HepG2 (cell line): ENCODE results near the gene UQCRFS1. TPM values are rescaled to one million over a fixed set of nuclear protein-coding genes. Genes with fewer than 3 reads are reported as not detected.

Experiments used
- ATAC-seq: fragments of 200-7000 bp; cut with Tn5 transposase; 3 replicates; pipeline ENCODE4 v1.9.1; 2020; ENCODE audit warnings: mild to moderate bottlenecking, moderate library complexity
- BruUV-seq: library from RNA; stranded (reverse); fragments of 400-500 nt; replicated peaks from 2 replicates; lab custom pipeline; 2021; lab: Mats Ljungman, UMichigan
- CTCF ChIA-PET: fragments of 300-600 bp; formaldehyde crosslinking; extraction: SDS; loops from one replicate; lab custom pipeline; 2021; ENCODE audit warnings: low total read pairs, inconsistent platforms, low intra/inter-chr PET ratio; lab: Yijun Ruan, JAX
- POLR2A ChIA-PET: fragments of 350-600 bp; sonication (Branson Sonifier 250); formaldehyde crosslinking; loops from one replicate; lab custom pipeline; 2020; ENCODE audit warnings: antibody characterized with exemption, inconsistent platforms; lab: Yijun Ruan, JAX
- DNase-seq: peaks from one replicate; pipeline ENCODE4 v3.0.0-alpha.2; 2015; ENCODE audit warnings: low spot score
- FAIRE-seq: peaks from 3 replicates; lab custom pipeline; 2011; peaks lifted over from hg19 to GRCh38; lab: Jason Lieb, UNC
- H2AFZ ChIP-seq: one replicate; pipeline ENCODE4 v1.6.1; 2011; ENCODE audit warnings: low read length, inconsistent platforms
- H3K27ac ChIP-seq: fragments of 300-600 bp; 3 replicates; pipeline ENCODE4 v1.8.0; 2011; ENCODE audit warnings: mixed run types, mild to moderate bottlenecking, mixed read lengths, low read length, inconsistent platforms; ENCODE audit not compliant: insufficient read depth; ENCODE audit errors: extremely low read length
- H3K27me3 ChIP-seq, 2 experiments: fragments of 200-600 bp in 1 of 2; 2 replicates in 1 of 2; 3 replicates in 1 of 2; pipeline versions ENCODE4 v1.6.0 to v1.8.0; 2011; ENCODE audit warnings: low read length in 2 of 2, mild to moderate bottlenecking in 2 of 2, moderate library complexity in 2 of 2, inconsistent platforms in 1 of 2; ENCODE audit not compliant: insufficient read depth in 2 of 2, control insufficient read depth in 1 of 2
- H3K36me3 ChIP-seq, 2 experiments: fragments of 200-600 bp in 1 of 2; replicated peaks in 1 of 2; 2 replicates in 1 of 2; 3 replicates in 1 of 2; pipeline versions ENCODE4 v1.5.1 to v1.8.0; 2011; ENCODE audit warnings: low read length in 2 of 2, inconsistent platforms in 1 of 2; ENCODE audit not compliant: insufficient read depth in 2 of 2, control insufficient read depth in 1 of 2
- H3K4me1 ChIP-seq: 2 replicates; pipeline ENCODE4 v1.5.1; 2012; ENCODE audit warnings: low read length, inconsistent platforms; ENCODE audit not compliant: insufficient read depth
- H3K4me2 ChIP-seq: 2 replicates; pipeline ENCODE4 v1.6.0; 2011; ENCODE audit warnings: low read depth, low read length, inconsistent platforms
- H3K4me3 ChIP-seq, 3 experiments: fragments of 200-600 bp in 1 of 3; sonication (generic), shearing (Covaris generic) in 1 of 3; replicated peaks in 1 of 3; 2 replicates each; pipeline ENCODE4 v1.5.1; 2011 to 2016; ENCODE audit warnings: low read length in 3 of 3, inconsistent platforms in 2 of 3, low read depth in 2 of 3, mild to moderate bottlenecking in 2 of 3, control low read depth in 1 of 3, mixed read lengths in 1 of 3; ENCODE audit not compliant: insufficient read depth in 1 of 3
- H3K79me2 ChIP-seq: one replicate; pipeline ENCODE4 v1.6.1; 2011; ENCODE audit warnings: low read length, inconsistent platforms; ENCODE audit not compliant: insufficient read depth
- H3K9ac ChIP-seq: 2 replicates; pipeline ENCODE4 v1.6.0; 2011; ENCODE audit warnings: mild to moderate bottlenecking, low read depth, low read length, inconsistent platforms; ENCODE audit not compliant: insufficient read depth
- H3K9me3 ChIP-seq: 2 replicates; pipeline ENCODE4 v1.5.1; 2012; ENCODE audit warnings: mild to moderate bottlenecking, low read length
- H4K20me1 ChIP-seq: 2 replicates; pipeline ENCODE4 v1.6.0; 2011; ENCODE audit warnings: inconsistent platforms, mild to moderate bottlenecking, low read length, moderate library complexity; ENCODE audit not compliant: insufficient read depth
- AKAP8 ChIP-seq: sonication (generic); formaldehyde crosslinking; IDR thresholded peaks from 2 replicates; pipeline ENCODE4 v1.5.1; 2020; ENCODE audit warnings: mild to moderate bottlenecking, missing genetic modification reagents
- ATF5 ChIP-seq: sonication (generic); formaldehyde crosslinking; IDR thresholded peaks from 2 replicates; pipeline ENCODE4 v1.4.0; 2020; ENCODE audit warnings: mild to moderate bottlenecking, low read depth, missing genetic modification reagents
- ATF7 ChIP-seq, 2 experiments: fragments of 450-650 bp in 1 of 2; sonication (generic) in 1 of 2; formaldehyde crosslinking in 1 of 2; IDR thresholded peaks; 2 replicates each; pipeline versions ENCODE4 v1.4.0 to v1.6.1; 2016 to 2020; ENCODE audit warnings: antibody characterized with exemption in 1 of 2, mild to moderate bottlenecking in 1 of 2, missing genetic modification reagents in 1 of 2
- CCDC6 ChIP-seq: sonication (generic); formaldehyde crosslinking; IDR thresholded peaks from 2 replicates; pipeline ENCODE4 v1.8.1; 2022; ENCODE audit warnings: mild to moderate bottlenecking, missing genetic modification reagents, moderate library complexity
- CEBPG ChIP-seq: IDR thresholded peaks from 2 replicates; pipeline ENCODE4 v1.6.1; 2016
- FUBP1 ChIP-seq: sonication (generic); formaldehyde crosslinking; IDR thresholded peaks from 2 replicates; pipeline ENCODE4 v1.5.1; 2020; ENCODE audit warnings: missing genetic modification reagents, mild to moderate bottlenecking, borderline replicate concordance
- GPN1 ChIP-seq: sonication (generic); formaldehyde crosslinking; IDR thresholded peaks from 2 replicates; pipeline ENCODE4 v1.5.1; 2020; ENCODE audit warnings: missing genetic modification reagents, borderline replicate concordance
- JUNB ChIP-seq: sonication (generic); formaldehyde crosslinking; IDR thresholded peaks from 2 replicates; pipeline ENCODE4 v1.8.0; 2022; ENCODE audit warnings: missing genetic modification reagents, mild to moderate bottlenecking, borderline replicate concordance
- MTA3 ChIP-seq: sonication (generic); formaldehyde crosslinking; IDR thresholded peaks from 2 replicates; pipeline ENCODE4 v1.4.0; 2020; ENCODE audit warnings: missing genetic modification reagents
- NFYB ChIP-seq: sonication (generic); formaldehyde crosslinking; IDR thresholded peaks from 2 replicates; pipeline ENCODE4 v1.4.0; 2020; ENCODE audit warnings: missing genetic modification reagents
- REPIN1 ChIP-seq: sonication (generic); formaldehyde crosslinking; IDR thresholded peaks from 2 replicates; pipeline ENCODE4 v1.8.0; 2022; ENCODE audit warnings: missing genetic modification reagents, low read depth, mild to moderate bottlenecking, borderline replicate concordance
- STAG1 ChIP-seq: sonication (generic); formaldehyde crosslinking; IDR thresholded peaks from 2 replicates; pipeline ENCODE4 v1.4.0; 2020; ENCODE audit warnings: missing genetic modification reagents
- ZBTB38 ChIP-seq: sonication (generic); formaldehyde crosslinking; IDR thresholded peaks from 2 replicates; pipeline ENCODE4 v1.5.1; 2020; ENCODE audit warnings: mild to moderate bottlenecking, missing genetic modification reagents
- ZFP36L1 ChIP-seq: sonication (generic); formaldehyde crosslinking; IDR thresholded peaks from 2 replicates; pipeline ENCODE4 v1.8.0; 2022; ENCODE audit warnings: mild to moderate bottlenecking, missing genetic modification reagents, moderate library complexity
- ZNF251 ChIP-seq: sonication (generic); formaldehyde crosslinking; IDR thresholded peaks from 2 replicates; pipeline ENCODE4 v1.9.0; 2021; ENCODE audit warnings: mild to moderate bottlenecking, missing genetic modification reagents
- ZNF3 ChIP-seq: IDR thresholded peaks from 2 replicates; pipeline ENCODE4 v1.7.0; 2017; ENCODE audit warnings: inconsistent platforms
- ZNF33A ChIP-seq: sonication (generic); formaldehyde crosslinking; IDR thresholded peaks from 2 replicates; pipeline ENCODE4 v1.5.1; 2020; ENCODE audit warnings: missing genetic modification reagents, mild to moderate bottlenecking, moderate library complexity, borderline replicate concordance
- WGBS: methylation state at CpG from one replicate; pipeline ENCODE4 v1.1.6; 2017; ENCODE audit warnings: low lambda C conversion rate; 5-methylcytosine and 5-hydroxymethylcytosine counted together
- in situ Hi-C: cut with HindIII; loops from 2 replicates; pipeline ENCODE4 v1.10.0; 2017; ENCODE audit warnings: low pct_unique_long_range_greater_than_20kb; ENCODE audit not compliant: extremely low pct_ligation_motif_present
- intact Hi-C: fragments of 100-400 bp; cut with micrococcal nuclease; formaldehyde crosslinking; loops from one replicate; pipeline ENCODE4 v1.10.0; 2022; ENCODE audit not compliant: unreplicated experiment
- polyA plus RNA-seq, 8 experiments: library from polyadenylated mRNA; depleted of rRNA in 3 of 8; stranded (reverse) in 7 of 8; unstranded in 1 of 8; fragments of >200 nt; fragmentation: Illumina TruSeq in 4 of 8; extraction: Trizol in 4 of 8; gene quantifications; 2 replicates each; pipeline versions ENCODE4 v1.2.1 to v1.2.3, GENCODE V29; 2011 to 2016; ENCODE audit warnings: low read depth in 4 of 8, missing spikeins in 1 of 8, mixed read lengths in 1 of 8; ENCODE audit not compliant: insufficient read depth in 1 of 8
- total RNA-seq, 5 experiments: library from RNA; depleted of rRNA; stranded (reverse); fragments of >200 nt; fragmentation: Illumina TruSeq; extraction: Trizol; gene quantifications; 2 replicates each; pipeline ENCODE4 v1.2.3, GENCODE V29; 2016; ENCODE audit warnings: low read depth in 1 of 5

Gene UQCRFS1
- total and polyA plus RNA-seq, 2 of the 13 experiments (the other 11 are each of a cell fraction or from before 2014, with no cell fraction given), result 49.5 to 51.1 TPM

- in situ Hi-C loops, result loop anchor here (10.0 kb wide), 1 partner anchor 527 kb away; no protein-coding TSS in a partner anchor
- FAIRE-seq, result no peak
These were observed 49.1 kb upstream of the UQCRFS1 start for GRCh38 chr19:29262085-29262484.

DNA sequence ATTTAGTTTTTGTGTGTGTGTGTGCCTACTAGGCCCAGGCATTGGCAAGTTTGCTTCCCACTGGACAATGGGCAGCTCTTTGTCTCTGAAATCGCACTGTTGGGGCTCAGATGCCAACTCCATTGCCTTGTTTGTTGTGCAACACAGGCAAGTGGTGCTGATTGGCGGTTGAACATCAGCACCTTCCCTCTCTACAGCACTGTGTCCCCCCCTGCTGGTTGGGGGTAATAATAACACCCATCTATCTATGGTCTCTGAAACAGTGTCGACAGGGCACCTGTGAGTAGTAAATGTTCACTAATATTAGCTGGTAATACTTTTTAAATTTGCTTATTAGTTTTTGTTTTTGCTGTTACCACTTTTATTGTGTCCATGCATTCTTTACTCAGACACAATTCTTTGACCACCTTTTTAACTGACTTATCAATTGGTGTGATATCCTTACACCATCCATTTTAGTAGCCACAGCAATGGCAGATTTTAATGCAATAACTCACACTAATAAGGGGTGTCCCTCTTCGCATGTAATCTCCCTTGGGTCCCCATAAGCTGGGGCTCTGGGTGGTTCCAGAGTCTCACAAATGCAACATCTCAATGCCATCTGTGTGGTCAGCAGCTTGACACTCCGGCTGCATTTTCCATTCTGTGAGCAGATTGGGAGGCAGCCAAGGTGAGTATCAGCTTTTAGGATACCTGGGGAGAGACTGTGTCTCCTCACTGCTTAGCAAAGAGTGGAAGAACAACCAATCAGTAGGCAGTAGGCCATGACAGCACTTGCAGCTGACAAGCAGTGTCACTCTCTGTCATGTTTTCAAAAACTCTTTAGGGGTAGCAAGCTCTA lies 47.7 kb upstream of the UQCRFS1 start:
- H3K79me2 ChIP-seq, result no peaks in the 10 kb centered on the region
- POLR2A ChIA-PET, result no interaction called here
- H3K4me2 ChIP-seq, result no peak overlapping the region
- no peak overlapping the region for H3K9ac ChIP-seq
- H3K4me1 ChIP-seq, result no peaks in the 10 kb centered on the region
- FAIRE-seq (no peak), DNase-seq (peak; percentile 49), ATAC-seq (peak; percentile 62; the same call in 2 of the 3 replicates)
- in situ Hi-C loops (loop anchor here (10.0 kb wide), 1 partner anchor 526 kb away; no protein-coding TSS in a partner anchor), intact Hi-C loops (no loop called here)
- H4K20me1 ChIP-seq, result no peaks in the 10 kb centered on the region
- 4% methylated on average over 5 of the region's 5 CpGs for WGBS
- H3K4me3 ChIP-seq, result no peak overlapping the region
- no peaks in the 10 kb centered on the region for H3K27me3 ChIP-seq
- no peaks in the 10 kb centered on the region for H3K9me3 ChIP-seq
- H2AFZ ChIP-seq, result no peak overlapping the region
- H3K27ac ChIP-seq, result no peak overlapping the region
- no TSS peak for BruUV-seq
- CTCF ChIA-PET, result no interaction called here
- no peaks in the 10 kb centered on the region for H3K36me3 ChIP-seq
- TF ChIP-seq CCDC6 (CRISPR knock-in tag) (no peak), REPIN1 (CRISPR knock-in tag) (no peak), ZNF3 (no peak), ATF5 (CRISPR knock-in tag) (no peak), STAG1 (peak; percentile 62), NFYB (CRISPR knock-in tag) (peak; percentile 68), MTA3 (CRISPR knock-in tag) (no peak), CEBPG (peak; percentile 46), ZNF251 (CRISPR knock-in tag) (no peak), FUBP1 (CRISPR knock-in tag) (no peak), ZNF33A (CRISPR knock-in tag) (no peak), ZFP36L1 (CRISPR knock-in tag) (no peak), AKAP8 (CRISPR knock-in tag) (no peak), ZBTB38 (CRISPR knock-in tag) (no peak), JUNB (no peak)

More at GRCh38 chr19:29262085-29262484, 49.1 kb upstream of the UQCRFS1 start:
- Histone ChIP-seq H3K79me2 (no peaks in the 10 kb centered on the region), H3K4me1 (no peaks in the 10 kb centered on the region), H3K4me3 (no peak overlapping the region), H3K27ac (no peak overlapping the region), H3K9ac (no peak overlapping the region)
- CTCF ChIA-PET, result no interaction called here
- intact Hi-C loops, result loop anchor here (2.0 kb wide), 1 partner anchor 177 kb away; no protein-coding TSS in a partner anchor
- no peak for DNase-seq
- TF ChIP-seq ATF7 (IDR thresholded peaks at IDR 0.05) (peak; percentile 31; the same call in 1 of the 2 replicates), ATF7 (CRISPR knock-in tag; IDR thresholded peaks at IDR 0.05) (no peak), GPN1 (CRISPR knock-in tag) (no peak)
- TF ChIP-seq, all 625 proteins: peak for 1
- Histone ChIP-seq H2AFZ (no peak overlapping the region), H3K27me3 (no peaks in the 10 kb centered on the region), H3K4me2 (no peak overlapping the region), H3K36me3 (no peaks in the 10 kb centered on the region), H4K20me1 (no peaks in the 10 kb centered on the region), H3K9me3 (no peaks in the 10 kb centered on the region)
- ATAC-seq, result no peak
- POLR2A ChIA-PET, result no interaction called here
- no TSS peak for BruUV-seq
- WGBS, result 0% methylated on average over 2 of the region's 2 CpGs
